Natural killer cell (primary cell): ENCODE results near the gene FBXL16. TPM values are rescaled to one million over a fixed set of nuclear protein-coding genes. Genes with fewer than 3 reads are reported as not detected.

Source experiments
- ATAC-seq, 3 donors: fragments of 150-1000 bp in 2 of 3; fragments of 200-7000 bp in 1 of 3; cut with Tn5 transposase; 1 replicate in 1 of 3; 2 replicates in 2 of 3; pipeline ENCODE4 v1.10.0; 2021; ENCODE audit warnings: mild to moderate bottlenecking in 2 of 3, moderate library complexity in 2 of 3
- DNase-seq, 2 donors: peaks; one replicate each; pipeline versions ENCODE4 v3.0.0 to v3.0.0-alpha.2; 2013 to 2021; ENCODE audit warnings: mixed read lengths in 1 of 2
- H3K27ac ChIP-seq: one replicate; pipeline ENCODE4 v1.5.1; 2013; ENCODE audit warnings: mild to moderate bottlenecking, low read length
- H3K27me3 ChIP-seq: one replicate; pipeline ENCODE4 v1.6.1; 2013; ENCODE audit warnings: low read length; ENCODE audit not compliant: control insufficient read depth, insufficient read depth
- H3K36me3 ChIP-seq: one replicate; pipeline ENCODE4 v1.6.1; 2013; ENCODE audit warnings: low read length; ENCODE audit not compliant: control insufficient read depth, insufficient read depth
- H3K4me1 ChIP-seq: one replicate; pipeline ENCODE4 v1.6.1; 2013; ENCODE audit warnings: low read length; ENCODE audit not compliant: control insufficient read depth, insufficient read depth
- H3K4me3 ChIP-seq: one replicate; pipeline ENCODE4 v1.5.1; 2013; ENCODE audit warnings: low read length
- H3K9me3 ChIP-seq: one replicate; pipeline ENCODE4 v1.6.1; 2013; ENCODE audit warnings: low read length; ENCODE audit not compliant: control insufficient read depth, insufficient read depth
- H3K27ac Mint-ChIP-seq, 2 donors: one replicate each; pipeline ENCODE4 v1.8.0; 2022; ENCODE audit warnings: mild to moderate bottlenecking in 2 of 2, mixed read lengths in 2 of 2, moderate library complexity in 1 of 2
- H3K27me3 Mint-ChIP-seq, 2 donors: one replicate each; pipeline ENCODE4 v1.8.0; 2022; ENCODE audit warnings: low read depth in 2 of 2, mixed read lengths in 2 of 2
- H3K36me3 Mint-ChIP-seq: one replicate; pipeline ENCODE4 v1.8.0; 2022; ENCODE audit warnings: mixed read lengths
- H3K4me1 Mint-ChIP-seq, 2 donors: one replicate each; pipeline ENCODE4 v1.8.0; 2022; ENCODE audit warnings: mixed read lengths in 2 of 2
- H3K4me3 Mint-ChIP-seq: one replicate; pipeline ENCODE4 v1.8.0; 2022; ENCODE audit warnings: mild to moderate bottlenecking, moderate library complexity, mixed read lengths
- H3K9me3 Mint-ChIP-seq, 2 donors: one replicate each; pipeline ENCODE4 v1.8.0; 2022; ENCODE audit warnings: mixed read lengths in 2 of 2
- WGBS: methylation state at CpG from one replicate; pipeline ENCODE4 v1.1.7; 2013; ENCODE audit warnings: missing lambda C conversion rate; ENCODE audit not compliant: insufficient coverage; 5-methylcytosine and 5-hydroxymethylcytosine counted together
- intact Hi-C: fragments of 100-400 bp; cut with micrococcal nuclease; formaldehyde crosslinking; loops from one replicate; pipeline ENCODE4 v1.14.2; 2022
- total RNA-seq, 4 donors: library from RNA; stranded (reverse); fragments of 120-200 nt in 1 of 4; gene quantifications; one replicate each; pipeline versions ENCODE4 v1.2.3 to v1.2.4, GENCODE V29; 2013 to 2022
- TF ChIP-seq, protein P1 (sequence below): fragments of 200-600 bp; IDR thresholded peaks from one replicate; pipeline ENCODE4 v1.8.0; 2022; ENCODE audit warnings: antibody characterized with exemption

FBXL16 gene
- total RNA-seq, 3 donors from 2014 or later (not counting 1 experiment from before 2014, with no cell fraction given): 0.48 to 0.79 TPM; not detected in 1

DNA sequence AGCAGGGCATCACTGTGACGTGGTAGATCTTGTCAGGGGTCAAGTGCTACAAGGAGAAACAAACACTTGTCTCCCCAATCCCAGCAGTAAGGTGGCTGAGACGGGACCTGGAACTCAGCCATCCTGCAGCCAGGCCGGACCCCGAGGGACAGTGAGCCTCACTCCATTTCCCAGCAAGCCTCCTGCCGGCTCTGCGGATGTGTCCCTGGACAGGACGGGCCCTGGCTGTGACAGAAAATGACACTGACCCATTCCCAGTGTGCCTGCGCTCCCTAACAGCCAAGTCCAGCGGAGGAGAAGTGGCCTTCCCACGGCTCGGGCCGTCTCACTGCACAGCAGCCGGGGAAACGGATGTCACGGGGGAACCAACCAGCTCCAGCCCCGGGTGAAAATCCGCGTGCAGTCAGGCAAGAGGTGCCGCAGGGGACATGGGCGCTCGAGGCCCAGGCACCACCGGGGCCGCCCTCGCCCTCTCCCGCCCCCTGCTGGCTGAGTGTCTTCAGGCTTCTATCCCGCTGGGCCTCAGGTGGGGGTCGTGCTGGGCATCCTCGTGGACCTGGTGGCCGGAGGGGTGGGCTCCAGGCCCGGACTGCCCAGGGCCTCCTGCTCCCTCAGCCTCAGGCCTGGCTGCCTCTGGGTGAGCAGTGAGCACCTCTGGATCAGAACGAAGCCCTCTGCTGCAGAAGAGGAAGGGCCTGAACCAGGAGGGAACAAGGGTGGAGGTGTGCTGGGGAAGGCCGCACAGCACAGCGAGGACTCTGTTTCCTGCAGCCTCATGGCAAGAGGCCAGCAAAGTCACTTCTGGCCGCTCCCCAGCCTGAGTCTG is 28.0 kb upstream of the FBXL16 start:
- intact Hi-C loops: no loop called here
- WGBS: 95% methylated on average over 34 of the region's 34 CpGs
- DNase-seq (peak in 1 of 2 donors; percentile 62), ATAC-seq (peak in 2 of 3 donors; percentile 46 to 52)
- Histone ChIP-seq H3K4me3 (no peak overlapping the region), H3K27me3 (no peaks in the 10 kb centered on the region), H3K4me1 (peaks cover 1% of the 10 kb centered on the region), H3K9me3 (no peaks in the 10 kb centered on the region), H3K27ac (no peak overlapping the region), H3K36me3 (peaks cover 26% of the 10 kb centered on the region)
- no peaks in the 10 kb centered on the region for H3K27me3 Mint-ChIP-seq
- no peaks in the 10 kb centered on the region for H3K4me1 Mint-ChIP-seq
- TF ChIP-seq, protein P1, sequence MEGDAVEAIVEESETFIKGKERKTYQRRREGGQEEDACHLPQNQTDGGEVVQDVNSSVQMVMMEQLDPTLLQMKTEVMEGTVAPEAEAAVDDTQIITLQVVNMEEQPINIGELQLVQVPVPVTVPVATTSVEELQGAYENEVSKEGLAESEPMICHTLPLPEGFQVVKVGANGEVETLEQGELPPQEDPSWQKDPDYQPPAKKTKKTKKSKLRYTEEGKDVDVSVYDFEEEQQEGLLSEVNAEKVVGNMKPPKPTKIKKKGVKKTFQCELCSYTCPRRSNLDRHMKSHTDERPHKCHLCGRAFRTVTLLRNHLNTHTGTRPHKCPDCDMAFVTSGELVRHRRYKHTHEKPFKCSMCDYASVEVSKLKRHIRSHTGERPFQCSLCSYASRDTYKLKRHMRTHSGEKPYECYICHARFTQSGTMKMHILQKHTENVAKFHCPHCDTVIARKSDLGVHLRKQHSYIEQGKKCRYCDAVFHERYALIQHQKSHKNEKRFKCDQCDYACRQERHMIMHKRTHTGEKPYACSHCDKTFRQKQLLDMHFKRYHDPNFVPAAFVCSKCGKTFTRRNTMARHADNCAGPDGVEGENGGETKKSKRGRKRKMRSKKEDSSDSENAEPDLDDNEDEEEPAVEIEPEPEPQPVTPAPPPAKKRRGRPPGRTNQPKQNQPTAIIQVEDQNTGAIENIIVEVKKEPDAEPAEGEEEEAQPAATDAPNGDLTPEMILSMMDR: peak; percentile 40
- H3K27ac Mint-ChIP-seq: no peak overlapping the region
- H3K9me3 Mint-ChIP-seq: no peaks in the 10 kb centered on the region
- H3K36me3 Mint-ChIP-seq: no peaks in the 10 kb centered on the region
- H3K4me3 Mint-ChIP-seq: no peak overlapping the region

DNA sequence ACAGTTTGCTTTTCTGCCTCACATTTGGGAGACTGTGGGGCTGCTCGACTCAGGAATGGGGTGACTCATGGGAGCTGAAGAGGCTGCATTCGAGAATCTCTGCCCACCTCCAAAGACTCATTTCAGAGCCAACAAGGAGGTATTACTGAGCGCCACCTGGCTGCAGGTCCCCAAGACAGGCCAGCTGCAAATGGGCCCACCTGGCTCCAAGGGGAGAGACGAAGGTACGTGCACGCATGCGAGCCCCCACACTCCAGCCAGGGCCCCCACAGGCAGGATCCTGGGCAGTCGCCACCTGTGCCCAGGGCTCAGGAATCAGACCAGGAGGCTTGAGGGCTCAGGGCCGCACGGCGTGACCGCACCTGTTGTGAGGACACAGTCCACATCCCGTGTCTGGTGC is 27.3 kb upstream of the FBXL16 start:
- H3K9me3 Mint-ChIP-seq: no peaks in the 10 kb centered on the region
- intact Hi-C loops: no loop called here
- H3K4me1 Mint-ChIP-seq: no peaks in the 10 kb centered on the region
- Histone ChIP-seq H3K4me1 (peaks cover 4% of the 10 kb centered on the region), H3K4me3 (no peak overlapping the region), H3K27ac (no peak overlapping the region), H3K9me3 (no peaks in the 10 kb centered on the region), H3K27me3 (no peaks in the 10 kb centered on the region), H3K36me3 (peaks cover 25% of the 10 kb centered on the region)
- no peak overlapping the region for H3K4me3 Mint-ChIP-seq
- WGBS: 86% methylated on average over 13 of the region's 13 CpGs
- DNase-seq: peak in 1 of 2 donors; percentile 28
- H3K27me3 Mint-ChIP-seq: no peaks in the 10 kb centered on the region
- TF ChIP-seq, protein P1: no peak
- ATAC-seq: no peak
- H3K36me3 Mint-ChIP-seq: no peaks in the 10 kb centered on the region
- H3K27ac Mint-ChIP-seq: no peak overlapping the region

DNA sequence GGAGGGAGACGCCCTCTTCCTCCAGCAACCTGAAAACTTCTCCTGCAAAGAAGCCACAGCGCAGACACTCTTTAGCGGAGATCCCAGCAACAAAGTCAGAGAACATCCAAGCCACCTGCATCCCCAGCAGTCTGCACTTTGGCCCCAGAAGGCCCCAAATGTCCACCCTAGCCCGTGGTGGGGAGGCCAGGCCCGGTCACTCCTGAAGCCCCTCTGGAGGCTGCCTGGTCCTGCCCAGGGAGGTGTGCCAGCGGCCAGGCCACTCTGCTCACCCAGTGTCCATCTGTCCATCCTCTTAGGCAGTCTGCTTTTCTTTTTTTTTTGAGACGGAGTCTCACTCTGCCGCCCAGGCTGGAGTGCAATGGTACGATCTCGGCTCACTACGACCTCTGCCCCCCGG is 26.7 kb upstream of the FBXL16 start:
- H3K4me1 Mint-ChIP-seq: no peaks in the 10 kb centered on the region
- H3K27ac Mint-ChIP-seq: no peak overlapping the region
- H3K4me3 ChIP-seq: no peak overlapping the region
- H3K27ac ChIP-seq: no peak overlapping the region
- no peaks in the 10 kb centered on the region for H3K27me3 ChIP-seq
- ATAC-seq (no peak), DNase-seq (no peak)
- H3K9me3 Mint-ChIP-seq: no peaks in the 10 kb centered on the region
- H3K36me3 Mint-ChIP-seq: no peaks in the 10 kb centered on the region
- H3K4me3 Mint-ChIP-seq: no peak overlapping the region
- peaks cover 21% of the 10 kb centered on the region for H3K36me3 ChIP-seq
- intact Hi-C loops: no loop called here
- peaks cover 9% of the 10 kb centered on the region for H3K4me1 ChIP-seq
- no peaks in the 10 kb centered on the region for H3K9me3 ChIP-seq
- TF ChIP-seq, protein P1: no peak
- WGBS: 97% methylated on average over 12 of the region's 12 CpGs
- no peaks in the 10 kb centered on the region for H3K27me3 Mint-ChIP-seq
